GM12878 (cell line): ENCODE results near the gene PPP2R2B.

ENCODE experiments used
- ATF3 ChIP-seq: IDR thresholded peaks from 2 replicates; pipeline ENCODE4 v1.6.1; 2011; ENCODE audit warnings: low read depth, mild to moderate bottlenecking, low read length, moderate library complexity, borderline replicate concordance; ENCODE audit errors: extremely low read depth
- CTCF ChIP-seq, 3 experiments: IDR thresholded peaks in 2 of 3; conservative IDR thresholded peaks in 1 of 3; 2 replicates each; pipeline ENCODE4 v1.5.1; 2011; ENCODE audit warnings: low read depth in 3 of 3, low read length in 3 of 3, mild to moderate bottlenecking in 3 of 3, control low read depth in 2 of 3, moderate library complexity in 2 of 3, inconsistent platforms in 1 of 3, mixed read lengths in 1 of 3; ENCODE audit not compliant: control insufficient read depth in 2 of 3, insufficient read depth in 1 of 3; ENCODE audit errors: extremely low read depth in 1 of 3
- EP300 ChIP-seq, 2 experiments: fragments of 150-350 bp in 1 of 2; IDR thresholded peaks; 2 replicates each; pipeline ENCODE4 v1.6.1; 2011 to 2012; ENCODE audit warnings: low read depth in 2 of 2, low read length in 2 of 2, borderline replicate concordance in 1 of 2, improper control_type of control experiment in 1 of 2, inconsistent platforms in 1 of 2; ENCODE audit not compliant: control insufficient read depth in 1 of 2
- EZH2 ChIP-seq: IDR thresholded peaks from 2 replicates; pipeline ENCODE4 v1.6.1; 2012; ENCODE audit warnings: low read depth, mild to moderate bottlenecking, control low read depth, inconsistent platforms, low read length, borderline replicate concordance; ENCODE audit not compliant: control insufficient read depth
- POLR2A ChIP-seq: IDR thresholded peaks from 2 replicates; pipeline ENCODE4 v1.6.1; 2011; ENCODE audit warnings: low read depth, mild to moderate bottlenecking, low read length
- SPI1 ChIP-seq: IDR thresholded peaks from 2 replicates; pipeline ENCODE4 v1.6.1; 2011; ENCODE audit warnings: low read depth, mild to moderate bottlenecking, low read length, moderate library complexity, borderline replicate concordance; ENCODE audit not compliant: insufficient read depth
- YY1 ChIP-seq: IDR thresholded peaks from 2 replicates; pipeline ENCODE4 v1.6.1; 2011; ENCODE audit warnings: low read depth, mild to moderate bottlenecking, low read length
- ZBTB4 ChIP-seq: fragments of 450-650 bp; formaldehyde crosslinking; IDR thresholded peaks from 2 replicates; pipeline ENCODE4 v1.4.0; 2022; ENCODE audit warnings: mild to moderate bottlenecking, moderate library complexity

- TF ChIP-seq EZH2 (no peak), YY1 (no peak), CTCF (IDR thresholded peaks at IDR 0.05 in 2 of 3, conservative IDR thresholded peaks at IDR 0.05 in 1 of 3; ENCODE audit: control insufficient read depth in 2 of 3, extremely low read depth in 1 of 3, insufficient read depth in 1 of 3, low read depth in 3 of 3, low read length in 3 of 3) (no peak), POLR2A (no peak), ZBTB4 (no peak), SPI1 (no peak), ATF3 (no peak), EP300 (IDR thresholded peaks at IDR 0.05; ENCODE audit: borderline replicate concordance in 1 of 2, control insufficient read depth in 1 of 2, low read depth in 2 of 2, low read length in 2 of 2) (no peak)
Measured at GRCh38 chr5:146653560-146653959, 225.0 kb downstream of the PPP2R2B start.
